Peyer's patch (tissue), 4 donors: ENCODE measurements around the gene ZNF654.

Experiments
- CTCF ChIP-seq, 6 experiments: fragments of 450-650 bp in 4 of 6; fragments of 200-600 bp in 2 of 6; sonication (generic) in 1 of 6; IDR thresholded peaks; one replicate each; pipeline ENCODE4 v1.5.1; 2017 to 2019; ENCODE audit warnings: antibody characterized with exemption in 6 of 6, mild to moderate bottlenecking in 3 of 6, moderate library complexity in 1 of 6
- POLR2A ChIP-seq, 2 donors: fragments of 450-650 bp; IDR thresholded peaks; one replicate each; pipeline ENCODE4 v1.5.1; 2017; ENCODE audit warnings: antibody characterized with exemption in 2 of 2, mild to moderate bottlenecking in 2 of 2, moderate library complexity in 2 of 2

GRCh38 chr3:88167173-88167572 is 108.1 kb downstream of the ZNF654 start:
- TF ChIP-seq CTCF (IDR thresholded peaks at IDR 0.05): no peak
- no peak for TF ChIP-seq POLR2A (IDR thresholded peaks at IDR 0.05)
